ENCODE data around the gene GET3. TPM values are rescaled to one million over a fixed set of nuclear protein-coding genes. Genes with fewer than 3 reads are reported as not detected.

Gene GET3
- total and polyA plus RNA-seq, 2 donors (not counting 3 experiments of a cell fraction or from before 2014, with no cell fraction given): 74.8 to 197 TPM

DNA sequence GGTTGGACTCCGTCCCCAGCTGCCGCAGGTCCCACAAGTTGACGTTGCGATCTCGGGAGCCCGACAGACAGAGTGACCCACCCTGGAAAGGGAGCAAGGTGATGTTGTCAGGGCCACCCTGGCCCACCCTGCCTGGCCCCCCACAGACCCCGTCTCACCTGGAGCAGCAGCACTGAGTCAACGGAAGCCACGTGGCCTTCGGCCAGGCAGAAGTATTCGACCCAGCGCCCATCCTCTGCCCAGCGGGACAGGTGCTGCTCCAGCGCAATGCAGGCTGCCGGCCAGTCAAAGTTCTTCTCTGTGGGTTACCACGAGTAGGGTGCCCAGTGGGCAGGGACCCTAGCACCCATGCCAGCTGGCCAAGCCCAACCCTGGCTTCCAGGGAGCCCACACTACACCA lies 42.7 kb upstream of the GET3 start:
- H4K20me1 ChIP-seq (replicated peaks; ENCODE audit: control insufficient read depth, extremely low read depth, insufficient read depth, low read length): no peaks in the 10 kb centered on the region
- ChIA-PET POLR2A (no interaction called here), CTCF (interaction anchor here (0.6 kb wide), 1 partner anchor 63 kb away, joined by 3 read pairs; no protein-coding TSS in a partner anchor)
- H3K27ac ChIP-seq (ENCODE audit: insufficient read depth, low read depth, low read length): no peak overlapping the region
- H3K4me2 ChIP-seq (ENCODE audit: insufficient read depth, low read length): no peak overlapping the region
- H2AFZ ChIP-seq (ENCODE audit: low read depth, low read length): no peak overlapping the region
- no peak overlapping the region for H3K4me3 ChIP-seq (replicated peaks in 1 of 3; ENCODE audit: insufficient read depth in 1 of 3, low read depth in 1 of 3, low read length in 3 of 3)
- dilution Hi-C loops (cut with MboI; ENCODE audit: extremely low pct_ligation_motif_present, low sequenced_read_pairs) (no loop called here), intact Hi-C loops (cut with micrococcal nuclease) (no loop called here)
- H3K9ac ChIP-seq (replicated peaks; ENCODE audit: extremely low read depth, insufficient read depth, low read length): no peak overlapping the region
- peaks cover 15% of the 10 kb centered on the region for H3K4me1 ChIP-seq (ENCODE audit: control insufficient read depth, extremely low read depth, insufficient read depth, low read length)
- H3K79me2 ChIP-seq (ENCODE audit: control insufficient read depth, insufficient read depth, low read length): no peaks in the 10 kb centered on the region
- no peaks in the 10 kb centered on the region for H3K9me1 ChIP-seq (replicated peaks; ENCODE audit: control insufficient read depth, extremely low read depth, insufficient read depth, low read length)
- no peak for DNase-seq (ENCODE audit: low read depth, low spot score)
- TF ChIP-seq EZH2 (IDR thresholded peaks at IDR 0.05; ENCODE audit: borderline replicate concordance, low read depth, low read length, severe bottlenecking) (no peak), POLR2A (IDR thresholded peaks at IDR 0.05; ENCODE audit: low read depth, low read length) (no peak), POLR2AphosphoS5 (IDR thresholded peaks at IDR 0.05; ENCODE audit: insufficient read depth, low read depth, low read length) (no peak), JUN (IDR thresholded peaks at IDR 0.05; ENCODE audit: borderline replicate concordance, insufficient read depth, insufficient read length, low read depth) (no peak), MYC (IDR thresholded peaks at IDR 0.05; ENCODE audit: low read depth, low read length) (no peak), FOS (IDR thresholded peaks at IDR 0.05; ENCODE audit: borderline replicate concordance, insufficient read depth, low read length) (no peak), GATA2 (IDR thresholded peaks at IDR 0.05; ENCODE audit: insufficient read depth, insufficient read length, low read depth, low read length) (no peak)
- TF ChIP-seq, protein P1, sequence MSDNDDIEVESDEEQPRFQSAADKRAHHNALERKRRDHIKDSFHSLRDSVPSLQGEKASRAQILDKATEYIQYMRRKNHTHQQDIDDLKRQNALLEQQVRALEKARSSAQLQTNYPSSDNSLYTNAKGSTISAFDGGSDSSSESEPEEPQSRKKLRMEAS (IDR thresholded peaks at IDR 0.05; ENCODE audit: insufficient read depth, insufficient read length): no peak
- TF ChIP-seq, protein P2, sequence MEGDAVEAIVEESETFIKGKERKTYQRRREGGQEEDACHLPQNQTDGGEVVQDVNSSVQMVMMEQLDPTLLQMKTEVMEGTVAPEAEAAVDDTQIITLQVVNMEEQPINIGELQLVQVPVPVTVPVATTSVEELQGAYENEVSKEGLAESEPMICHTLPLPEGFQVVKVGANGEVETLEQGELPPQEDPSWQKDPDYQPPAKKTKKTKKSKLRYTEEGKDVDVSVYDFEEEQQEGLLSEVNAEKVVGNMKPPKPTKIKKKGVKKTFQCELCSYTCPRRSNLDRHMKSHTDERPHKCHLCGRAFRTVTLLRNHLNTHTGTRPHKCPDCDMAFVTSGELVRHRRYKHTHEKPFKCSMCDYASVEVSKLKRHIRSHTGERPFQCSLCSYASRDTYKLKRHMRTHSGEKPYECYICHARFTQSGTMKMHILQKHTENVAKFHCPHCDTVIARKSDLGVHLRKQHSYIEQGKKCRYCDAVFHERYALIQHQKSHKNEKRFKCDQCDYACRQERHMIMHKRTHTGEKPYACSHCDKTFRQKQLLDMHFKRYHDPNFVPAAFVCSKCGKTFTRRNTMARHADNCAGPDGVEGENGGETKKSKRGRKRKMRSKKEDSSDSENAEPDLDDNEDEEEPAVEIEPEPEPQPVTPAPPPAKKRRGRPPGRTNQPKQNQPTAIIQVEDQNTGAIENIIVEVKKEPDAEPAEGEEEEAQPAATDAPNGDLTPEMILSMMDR (IDR thresholded peaks at IDR 0.05; ENCODE audit: extremely low read depth in 1 of 2, insufficient read depth in 1 of 2, low read depth in 1 of 2, low read length in 2 of 2): no peak
- H3K36me3 ChIP-seq (ENCODE audit: control insufficient read depth in 2 of 2, extremely low read depth in 1 of 2, insufficient read depth in 2 of 2, low read length in 2 of 2): peaks cover 0 to 3% of the 10 kb centered on the region in 2 experiments
- H3K27me3 ChIP-seq (ENCODE audit: control insufficient read depth in 2 of 2, insufficient read depth in 2 of 2, low read length in 2 of 2): no peaks in the 10 kb centered on the region
- FAIRE-seq: no peak
- no peaks in the 10 kb centered on the region for H3K9me3 ChIP-seq (replicated peaks; ENCODE audit: control insufficient read depth, insufficient read depth, low read length)
- no TSS peak for BruUV-seq (replicated peaks)

Data from endothelial cell of umbilical vein (primary cell).